Body of pancreas (tissue), 4 donors: ENCODE data around the gene F10.

Experiments
- POLR2A ChIP-seq, 3 donors: fragments of 450-650 bp; IDR thresholded peaks; one replicate each; pipeline ENCODE4 v1.6.1; 2016; ENCODE audit warnings: antibody characterized with exemption in 3 of 3, mild to moderate bottlenecking in 2 of 3
- TF ChIP-seq, protein P1 (sequence below), 7 experiments: fragments of 450-650 bp in 4 of 7; fragments of 200-600 bp in 3 of 7; sonication (generic) in 3 of 7; IDR thresholded peaks; one replicate each; pipeline ENCODE4 v1.5.1; 2016 to 2019; ENCODE audit warnings: antibody characterized with exemption in 7 of 7

DNA sequence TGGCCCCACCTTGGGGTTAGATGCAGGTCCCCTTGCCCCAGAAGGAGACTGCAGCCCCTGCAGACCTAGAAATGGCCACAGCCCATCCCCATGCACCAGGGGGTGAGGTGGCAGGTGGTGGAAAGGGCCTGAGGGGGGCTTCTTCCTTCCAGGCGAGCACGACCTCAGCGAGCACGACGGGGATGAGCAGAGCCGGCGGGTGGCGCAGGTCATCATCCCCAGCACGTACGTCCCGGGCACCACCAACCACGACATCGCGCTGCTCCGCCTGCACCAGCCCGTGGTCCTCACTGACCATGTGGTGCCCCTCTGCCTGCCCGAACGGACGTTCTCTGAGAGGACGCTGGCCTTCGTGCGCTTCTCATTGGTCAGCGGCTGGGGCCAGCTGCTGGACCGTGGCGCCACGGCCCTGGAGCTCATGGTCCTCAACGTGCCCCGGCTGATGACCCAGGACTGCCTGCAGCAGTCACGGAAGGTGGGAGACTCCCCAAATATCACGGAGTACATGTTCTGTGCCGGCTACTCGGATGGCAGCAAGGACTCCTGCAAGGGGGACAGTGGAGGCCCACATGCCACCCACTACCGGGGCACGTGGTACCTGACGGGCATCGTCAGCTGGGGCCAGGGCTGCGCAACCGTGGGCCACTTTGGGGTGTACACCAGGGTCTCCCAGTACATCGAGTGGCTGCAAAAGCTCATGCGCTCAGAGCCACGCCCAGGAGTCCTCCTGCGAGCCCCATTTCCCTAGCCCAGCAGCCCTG, 4.2 kb upstream of the F10 start:
- no peak for TF ChIP-seq POLR2A (IDR thresholded peaks at IDR 0.05)
- TF ChIP-seq, protein P1, sequence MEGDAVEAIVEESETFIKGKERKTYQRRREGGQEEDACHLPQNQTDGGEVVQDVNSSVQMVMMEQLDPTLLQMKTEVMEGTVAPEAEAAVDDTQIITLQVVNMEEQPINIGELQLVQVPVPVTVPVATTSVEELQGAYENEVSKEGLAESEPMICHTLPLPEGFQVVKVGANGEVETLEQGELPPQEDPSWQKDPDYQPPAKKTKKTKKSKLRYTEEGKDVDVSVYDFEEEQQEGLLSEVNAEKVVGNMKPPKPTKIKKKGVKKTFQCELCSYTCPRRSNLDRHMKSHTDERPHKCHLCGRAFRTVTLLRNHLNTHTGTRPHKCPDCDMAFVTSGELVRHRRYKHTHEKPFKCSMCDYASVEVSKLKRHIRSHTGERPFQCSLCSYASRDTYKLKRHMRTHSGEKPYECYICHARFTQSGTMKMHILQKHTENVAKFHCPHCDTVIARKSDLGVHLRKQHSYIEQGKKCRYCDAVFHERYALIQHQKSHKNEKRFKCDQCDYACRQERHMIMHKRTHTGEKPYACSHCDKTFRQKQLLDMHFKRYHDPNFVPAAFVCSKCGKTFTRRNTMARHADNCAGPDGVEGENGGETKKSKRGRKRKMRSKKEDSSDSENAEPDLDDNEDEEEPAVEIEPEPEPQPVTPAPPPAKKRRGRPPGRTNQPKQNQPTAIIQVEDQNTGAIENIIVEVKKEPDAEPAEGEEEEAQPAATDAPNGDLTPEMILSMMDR (IDR thresholded peaks at IDR 0.05): no peak
